ENCODE measurements around the gene ARL2.
A peak's percentile ranks its signal among the peaks of the same experiment; 100 is the strongest.

The ARL2 gene

GRCh38 chr11:65008016-65008415, 5.9 kb upstream of the ARL2 start:
- TF ChIP-seq, protein P1, sequence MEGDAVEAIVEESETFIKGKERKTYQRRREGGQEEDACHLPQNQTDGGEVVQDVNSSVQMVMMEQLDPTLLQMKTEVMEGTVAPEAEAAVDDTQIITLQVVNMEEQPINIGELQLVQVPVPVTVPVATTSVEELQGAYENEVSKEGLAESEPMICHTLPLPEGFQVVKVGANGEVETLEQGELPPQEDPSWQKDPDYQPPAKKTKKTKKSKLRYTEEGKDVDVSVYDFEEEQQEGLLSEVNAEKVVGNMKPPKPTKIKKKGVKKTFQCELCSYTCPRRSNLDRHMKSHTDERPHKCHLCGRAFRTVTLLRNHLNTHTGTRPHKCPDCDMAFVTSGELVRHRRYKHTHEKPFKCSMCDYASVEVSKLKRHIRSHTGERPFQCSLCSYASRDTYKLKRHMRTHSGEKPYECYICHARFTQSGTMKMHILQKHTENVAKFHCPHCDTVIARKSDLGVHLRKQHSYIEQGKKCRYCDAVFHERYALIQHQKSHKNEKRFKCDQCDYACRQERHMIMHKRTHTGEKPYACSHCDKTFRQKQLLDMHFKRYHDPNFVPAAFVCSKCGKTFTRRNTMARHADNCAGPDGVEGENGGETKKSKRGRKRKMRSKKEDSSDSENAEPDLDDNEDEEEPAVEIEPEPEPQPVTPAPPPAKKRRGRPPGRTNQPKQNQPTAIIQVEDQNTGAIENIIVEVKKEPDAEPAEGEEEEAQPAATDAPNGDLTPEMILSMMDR (IDR thresholded peaks at IDR 0.05; ENCODE audit: insufficient read depth, missing control alignments): no peak

DNA sequence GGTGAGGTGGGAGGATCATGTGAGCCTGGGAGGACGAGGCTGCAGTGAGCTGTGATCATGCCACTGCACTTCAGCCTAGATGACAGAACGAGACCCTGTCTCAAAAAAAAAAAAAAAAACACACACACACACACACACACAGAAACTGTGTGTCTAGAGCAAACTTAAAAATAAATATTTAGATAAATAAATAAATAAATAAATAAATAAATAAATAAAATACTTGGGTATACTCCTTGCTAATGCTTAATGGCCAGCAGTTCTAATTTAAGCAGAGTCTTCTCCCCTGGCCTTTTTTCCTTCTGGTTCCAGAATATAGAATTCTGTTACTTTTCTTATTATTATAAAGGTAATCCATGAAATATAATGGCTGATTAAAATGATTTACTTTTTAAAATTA, 5.1 kb upstream of the ARL2 start:
- DNase-seq (ENCODE audit: insufficient read length, low spot score) (no peak), FAIRE-seq (no peak)
- TF ChIP-seq, protein P1 (IDR thresholded peaks at IDR 0.05; ENCODE audit: insufficient read depth, missing control alignments): no peak

More at GRCh38 chr11:65008016-65008415, 5.9 kb upstream of the ARL2 start:
- FAIRE-seq (no peak), DNase-seq (ENCODE audit: insufficient read length, low spot score) (no peak)

DNA sequence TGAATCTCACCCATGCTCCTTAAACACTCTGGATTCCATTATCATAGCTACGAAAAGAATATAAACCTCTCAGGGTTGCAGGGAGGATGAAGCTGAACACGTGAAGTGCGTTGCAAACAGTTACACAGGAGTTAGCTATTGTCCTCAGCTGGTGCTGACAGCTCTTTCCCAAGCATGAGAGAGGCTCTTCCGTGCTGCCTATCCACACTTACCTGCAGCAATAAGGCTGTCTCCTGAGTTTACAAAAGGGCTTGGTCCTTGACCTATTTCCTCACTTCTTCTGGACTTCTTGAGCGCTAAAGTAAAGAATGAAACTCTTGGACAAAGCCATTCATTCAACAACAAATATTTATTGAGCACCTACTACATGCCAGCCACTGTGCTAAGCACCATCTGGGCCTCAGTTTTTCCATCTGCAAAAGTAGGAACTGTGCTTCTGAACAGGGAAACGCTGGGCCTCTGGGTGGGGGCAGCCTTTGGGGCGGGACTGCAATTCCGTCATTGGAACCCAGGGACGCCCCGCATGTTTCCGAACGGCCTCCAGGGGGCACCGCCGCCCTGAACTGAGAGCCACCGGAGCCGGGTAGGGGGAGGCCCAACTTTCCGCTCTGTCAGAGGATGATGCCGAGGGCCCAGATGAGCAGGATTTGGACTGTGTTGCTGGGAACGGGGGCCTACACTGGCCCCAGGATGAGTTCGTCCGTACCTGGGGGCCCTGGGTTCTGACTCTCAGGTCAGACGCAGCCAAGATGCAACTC, 651 bp upstream of the ARL2 start:
- DNase-seq (ENCODE audit: insufficient read length, low spot score) (peak; percentile 69), FAIRE-seq (no peak)
- TF ChIP-seq, protein P1 (IDR thresholded peaks at IDR 0.05; ENCODE audit: insufficient read depth, missing control alignments): peak; percentile 62

DNA sequence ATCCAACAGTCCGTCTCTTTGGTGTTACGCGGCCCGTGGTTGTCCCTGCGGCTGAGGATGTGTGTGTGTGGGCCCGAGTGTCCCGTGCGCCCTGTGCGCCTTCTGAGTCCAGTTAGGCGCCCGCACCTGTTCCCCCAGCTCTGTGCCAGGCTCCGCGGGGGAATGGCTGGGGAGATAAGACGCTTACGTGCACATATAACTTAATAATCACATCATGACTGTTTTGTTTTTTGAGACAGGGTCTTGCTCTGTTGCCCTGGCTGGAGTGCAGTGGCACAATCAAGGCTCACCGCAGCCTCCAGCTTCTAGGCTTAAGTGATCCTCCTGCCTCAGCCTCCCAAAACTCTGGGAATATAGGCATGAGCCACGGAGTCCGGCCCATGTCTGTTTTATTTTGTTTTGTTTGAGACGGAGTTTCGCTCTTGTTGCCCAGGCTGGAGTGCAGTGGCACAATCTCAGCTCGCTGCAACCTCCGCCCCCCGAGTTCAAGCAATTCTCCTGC, 817 bp downstream of the ARL2 start:
- TF ChIP-seq, protein P1 (IDR thresholded peaks at IDR 0.05; ENCODE audit: insufficient read depth, missing control alignments): no peak
- FAIRE-seq (no peak), DNase-seq (ENCODE audit: insufficient read length, low spot score) (no peak)

- FAIRE-seq (no peak), DNase-seq (ENCODE audit: insufficient read length, low spot score) (no peak)
- TF ChIP-seq, protein P1 (IDR thresholded peaks at IDR 0.05; ENCODE audit: insufficient read depth, missing control alignments): no peak
Observed at GRCh38 chr11:65016705-65017104, 2.7 kb downstream of the ARL2 start.

DNA sequence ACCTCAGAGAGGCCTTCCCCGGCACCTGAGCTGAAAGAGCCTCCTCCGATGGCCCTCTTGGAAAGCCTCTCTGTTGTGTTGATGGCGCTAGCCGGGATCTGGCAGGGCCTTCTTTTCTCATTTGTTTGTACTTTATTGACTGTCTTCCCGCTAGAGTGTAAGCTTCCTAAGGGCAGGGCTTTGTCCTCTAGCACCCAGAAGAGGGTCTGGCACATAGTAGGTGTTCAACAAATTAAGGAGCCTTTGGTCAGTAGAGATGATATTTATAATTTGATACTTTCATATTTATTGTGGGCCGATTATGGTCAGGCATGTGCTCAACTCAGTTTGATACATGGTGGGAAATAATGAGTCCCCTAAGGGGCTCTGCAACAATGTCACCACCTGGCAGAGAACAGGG, 4.0 kb downstream of the ARL2 start:
- DNase-seq (ENCODE audit: insufficient read length, low spot score) (no peak), FAIRE-seq (no peak)
- TF ChIP-seq, protein P1 (IDR thresholded peaks at IDR 0.05; ENCODE audit: insufficient read depth, missing control alignments): no peak

- no peak for DNase-seq (ENCODE audit: insufficient read length, low spot score)
- TF ChIP-seq, protein P1 (IDR thresholded peaks at IDR 0.05; ENCODE audit: insufficient read depth, missing control alignments): no peak
- FAIRE-seq: no peak
Observed at GRCh38 chr11:65019824-65020223, 5.9 kb downstream of the ARL2 start.

All from D721Med (cell line).